Fibroblast of the conjunctiva (primary cell): Measurements from ENCODE around the gene EPS8.

ENCODE experiments used
- DNase-seq: peaks from one replicate; pipeline ENCODE4 v3.0.0-alpha.2; 2010; ENCODE audit warnings: low read depth

The EPS8 gene

DNA sequence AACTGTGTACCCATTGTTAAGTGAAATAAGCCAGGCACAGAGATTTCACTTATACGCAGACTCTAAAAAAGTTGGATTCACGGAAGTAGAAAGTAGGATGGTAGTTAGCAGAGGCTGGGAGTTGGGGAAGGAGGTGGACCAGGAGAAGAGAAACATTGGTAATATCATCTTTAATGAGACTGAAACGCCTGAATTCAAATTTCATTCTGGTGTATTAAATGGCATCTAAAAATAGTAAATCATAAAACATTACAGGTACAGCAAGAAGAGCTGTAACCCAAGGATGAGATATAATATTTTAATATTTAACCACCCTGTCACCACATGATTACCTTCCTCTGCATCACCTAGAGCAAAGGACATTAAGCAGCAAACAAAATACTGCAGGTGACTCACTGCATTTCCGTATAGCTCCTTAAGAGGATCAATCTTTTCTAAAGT is 99.4 kb downstream of the EPS8 start:
- no peak for DNase-seq

GRCh38 chr12:15688838-15689625 is 100.2 kb downstream of the EPS8 start:
- DNase-seq, result no peak

GRCh38 chr12:15688202-15688736 is 100.9 kb downstream of the EPS8 start:
- peak; percentile 29 for DNase-seq

DNA sequence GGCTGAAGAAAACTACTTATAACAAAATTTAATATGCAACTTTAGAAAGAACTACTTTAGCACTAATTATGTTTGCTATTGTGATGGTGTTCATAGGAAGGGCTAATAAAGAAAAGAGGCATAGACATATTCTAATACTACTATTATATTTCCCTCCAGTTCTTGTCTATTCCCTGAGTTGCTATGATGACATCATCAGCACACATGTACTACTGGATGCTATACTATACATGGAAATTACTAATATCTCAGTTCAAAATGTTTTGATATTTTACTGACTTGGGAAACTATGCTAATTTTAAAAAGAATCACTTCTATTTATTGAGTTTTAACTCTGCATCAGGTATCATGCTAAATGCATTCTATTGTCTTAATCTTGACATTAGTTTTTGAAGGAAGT is 101.6 kb downstream of the EPS8 start:
- DNase-seq, result no peak

GRCh38 chr12:15684896-15685658 is 104.1 kb downstream of the EPS8 start:
- DNase-seq, result no peak

DNA sequence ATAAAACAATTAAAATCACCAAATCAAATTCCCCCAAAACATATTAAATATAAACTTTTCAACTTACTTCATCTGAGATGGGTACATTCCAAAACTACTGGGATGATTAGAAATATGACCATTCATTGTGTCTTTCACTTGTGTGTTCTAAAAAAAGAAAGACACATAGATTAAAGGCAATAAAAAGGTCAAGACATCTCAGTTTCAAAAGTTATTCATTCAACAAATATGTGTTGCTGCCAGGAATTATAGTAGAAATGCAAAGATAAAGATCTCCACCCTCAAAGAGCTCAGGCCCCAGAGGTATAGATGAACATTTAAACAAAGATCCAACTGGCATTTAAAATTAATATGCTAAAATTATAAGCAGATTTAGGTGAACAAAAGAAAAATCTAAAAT is 106.4 kb downstream of the EPS8 start:
- no peak for DNase-seq

DNA sequence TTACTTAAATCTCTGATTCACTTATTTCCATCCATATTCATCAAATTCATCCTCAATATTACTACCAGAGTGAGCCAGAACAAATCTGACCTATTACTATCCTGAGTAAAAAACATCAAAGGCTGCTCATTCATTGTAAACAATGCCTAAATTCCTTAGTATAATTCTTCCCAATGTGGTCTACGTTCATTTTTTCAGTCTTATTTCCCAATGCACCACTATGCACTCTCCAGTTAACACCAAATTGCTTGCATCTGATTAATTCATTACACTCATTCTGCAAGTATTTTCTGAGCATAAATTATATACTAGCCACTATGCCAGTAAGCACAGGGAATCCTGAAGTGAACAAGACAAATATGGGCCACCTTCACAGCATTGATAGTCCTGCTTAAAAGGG is 110.0 kb downstream of the EPS8 start:
- DNase-seq, result no peak

DNA sequence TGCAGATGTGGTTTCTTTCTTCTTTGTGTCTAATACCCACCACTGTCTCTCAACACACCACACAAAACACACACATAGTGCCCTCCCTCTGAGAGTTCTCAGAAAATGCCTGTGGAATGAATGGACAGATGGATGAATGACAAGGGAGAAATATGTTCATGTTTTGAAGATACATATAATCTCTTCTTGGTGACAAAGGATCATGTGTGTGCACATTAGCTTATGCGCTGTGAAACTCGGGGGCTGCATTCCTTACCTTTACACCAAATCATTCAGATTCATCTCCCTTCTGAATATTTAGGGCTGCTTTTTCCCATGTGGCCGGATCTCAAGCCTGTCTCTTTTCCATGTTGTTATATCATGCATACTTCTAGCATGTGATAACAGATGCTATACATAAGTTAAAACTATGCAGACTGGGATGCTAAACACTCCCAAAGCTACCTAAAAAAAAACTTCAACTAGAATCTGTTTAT is 111.4 kb downstream of the EPS8 start:
- no peak for DNase-seq

- DNase-seq, result no peak
Observed at GRCh38 chr12:15677228-15677627, 112.0 kb downstream of the EPS8 start.

- DNase-seq, result no peak
Observed at GRCh38 chr12:15672671-15673270, 116.4 kb downstream of the EPS8 start.

DNA sequence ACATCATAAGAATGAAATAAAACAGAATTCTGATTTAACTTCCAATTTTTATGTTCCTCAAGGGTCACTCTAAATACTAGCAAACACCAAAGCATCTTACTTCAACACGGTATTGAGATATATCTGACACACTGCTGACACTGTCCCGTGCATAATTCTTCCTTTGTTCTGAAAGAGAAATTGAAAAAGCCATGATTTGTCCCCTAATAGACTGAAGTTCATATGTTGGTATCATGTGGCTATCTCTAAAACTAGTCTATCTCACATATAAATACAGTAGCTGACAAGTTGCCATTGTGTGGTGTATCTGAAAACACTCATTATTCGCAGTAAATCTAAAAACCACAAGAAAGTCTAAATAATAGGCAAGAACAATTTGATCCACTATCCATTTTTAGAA is 118.4 kb downstream of the EPS8 start:
- no peak for DNase-seq

DNA sequence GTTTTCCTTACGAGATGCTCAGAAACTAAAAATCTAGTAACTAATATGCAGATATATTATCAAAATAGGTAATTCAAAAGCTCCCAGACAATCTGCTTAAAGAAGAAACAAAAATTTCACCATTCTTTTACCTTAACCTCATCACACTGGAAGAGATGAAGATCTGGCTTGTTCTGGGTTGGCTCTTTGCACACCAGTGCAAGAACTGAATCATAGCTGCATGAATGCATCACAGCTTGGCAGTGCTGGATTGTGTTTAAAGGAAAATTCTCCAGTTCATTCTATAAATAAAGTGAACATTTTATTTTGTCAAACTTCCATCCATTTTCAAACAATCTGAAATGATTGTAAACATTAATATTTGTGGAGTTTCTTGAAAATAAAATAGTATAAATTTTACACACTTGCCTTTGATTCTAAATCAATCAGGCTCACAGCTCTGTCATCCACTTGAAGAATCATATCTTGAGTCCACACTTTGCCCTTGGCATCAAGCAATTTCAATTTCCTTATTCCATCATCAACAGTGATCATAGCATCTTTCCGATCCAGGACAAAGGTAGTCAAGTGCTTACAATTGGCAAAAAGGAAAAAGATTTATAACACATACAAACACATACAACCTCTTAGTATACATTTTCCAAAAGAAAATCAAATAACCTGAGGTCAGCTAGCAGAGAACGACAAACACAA is 119.8 kb downstream of the EPS8 start:
- DNase-seq, result no peak

DNA sequence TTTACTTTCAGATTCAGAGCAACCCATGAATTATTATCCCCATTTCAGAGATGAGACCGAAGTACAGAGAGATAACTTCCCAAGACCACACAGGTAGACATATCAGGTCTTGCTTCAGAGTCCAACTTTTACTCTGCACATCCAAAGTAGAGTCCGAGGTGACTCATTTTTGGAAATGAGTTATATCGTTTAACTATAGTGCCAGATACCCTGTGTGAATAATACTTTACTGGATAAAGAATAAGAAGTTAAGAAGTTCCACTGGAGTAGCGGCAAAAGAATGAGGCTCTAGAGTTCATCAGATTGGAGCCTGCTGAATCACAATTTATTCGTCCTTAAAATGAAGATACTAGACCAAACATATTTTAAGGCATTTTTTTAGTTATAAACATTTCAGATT is 124.7 kb downstream of the EPS8 start:
- DNase-seq, result no peak

DNA sequence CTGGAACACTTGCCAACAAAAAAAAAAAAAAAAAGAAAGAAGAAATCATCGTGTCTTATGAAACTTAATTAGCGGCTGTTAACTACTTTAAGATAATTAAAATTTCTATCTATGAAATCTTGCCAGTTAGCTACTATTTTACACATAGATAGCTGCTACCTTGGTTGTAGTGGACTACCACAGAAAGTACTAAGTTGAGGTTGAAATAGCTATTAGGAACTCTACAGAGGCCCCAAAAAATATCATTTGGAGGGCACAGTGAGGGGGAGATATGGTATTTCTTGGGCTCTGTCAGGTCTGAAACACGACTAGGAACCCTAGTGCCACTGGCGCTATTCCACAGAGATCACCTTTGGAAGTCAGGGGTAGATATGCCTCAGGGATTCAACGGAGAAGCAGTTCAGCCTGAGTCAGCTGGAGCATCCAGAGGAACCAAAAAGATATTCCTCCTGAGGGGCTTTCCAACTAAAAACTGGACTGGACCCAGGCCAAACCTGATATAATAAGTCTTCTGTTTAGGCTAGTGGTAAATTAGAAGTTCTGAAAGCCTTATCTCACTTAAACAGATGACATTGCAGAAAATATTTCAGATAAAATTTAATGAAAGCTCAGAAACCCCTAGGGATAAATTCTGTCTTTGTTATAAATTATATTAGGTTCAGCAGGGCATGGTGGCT is 126.1 kb downstream of the EPS8 start:
- no peak for DNase-seq

- DNase-seq, result peak; percentile 81
Observed at GRCh38 chr12:15662303-15662980, 126.7 kb downstream of the EPS8 start.

- DNase-seq, result no peak
Observed at GRCh38 chr12:15651371-15651770, 137.8 kb downstream of the EPS8 start.

DNA sequence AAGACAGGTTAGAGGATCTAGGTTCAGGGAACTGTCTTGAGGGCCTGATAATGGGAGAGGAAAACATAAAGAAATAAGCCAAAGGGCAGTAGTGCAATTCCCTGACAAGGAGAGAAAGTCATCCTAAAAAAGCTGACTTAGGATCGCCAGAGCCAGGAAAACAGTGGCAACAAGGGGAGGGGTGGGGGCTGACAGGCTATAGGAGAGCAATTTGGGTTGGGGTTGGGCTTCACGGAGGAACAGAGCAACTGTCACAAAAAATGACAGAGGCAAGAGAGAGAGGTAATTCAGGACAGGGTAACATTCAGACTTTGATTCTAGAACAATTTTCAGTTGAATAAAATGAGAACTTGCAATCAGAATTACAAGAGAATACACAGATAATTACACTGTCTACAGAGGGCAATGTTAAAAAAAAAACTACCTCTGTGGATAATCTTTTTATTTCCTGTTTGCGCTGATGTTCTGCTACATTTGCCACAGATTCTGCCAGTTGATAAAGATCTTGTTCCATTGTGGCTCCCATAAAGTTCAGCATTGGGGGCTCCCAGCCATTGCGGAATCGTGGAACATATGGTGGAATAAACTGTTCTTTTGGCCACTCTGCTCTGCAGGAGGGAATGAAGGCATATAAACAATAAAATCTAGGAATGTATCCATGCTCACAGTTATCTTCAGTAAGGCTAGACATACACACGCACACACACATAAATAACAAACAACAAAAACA is 138.6 kb downstream of the EPS8 start:
- peak; percentile 34 for DNase-seq

GRCh38 chr12:15649347-15649746 is 139.8 kb downstream of the EPS8 start:
- no peak for DNase-seq

DNA sequence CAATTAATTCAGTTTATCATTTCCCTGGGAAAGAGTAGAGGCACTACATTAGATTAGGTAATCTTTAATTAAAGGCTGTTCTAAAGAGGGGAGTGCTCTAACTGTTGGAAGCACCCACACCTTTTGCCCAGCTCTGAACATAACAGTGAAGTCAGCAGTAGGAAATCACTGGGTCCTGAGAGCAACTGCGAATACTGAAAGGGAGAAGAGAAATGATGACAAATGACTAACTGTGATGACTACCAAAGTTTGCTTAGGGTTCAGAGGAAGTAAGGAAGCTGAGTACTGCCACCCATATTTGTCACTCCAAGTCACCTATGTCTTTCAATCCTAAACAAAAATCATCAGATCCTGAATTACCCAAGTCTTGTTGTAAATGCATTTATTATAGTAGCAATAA is 140.6 kb downstream of the EPS8 start:
- DNase-seq, result no peak

DNA sequence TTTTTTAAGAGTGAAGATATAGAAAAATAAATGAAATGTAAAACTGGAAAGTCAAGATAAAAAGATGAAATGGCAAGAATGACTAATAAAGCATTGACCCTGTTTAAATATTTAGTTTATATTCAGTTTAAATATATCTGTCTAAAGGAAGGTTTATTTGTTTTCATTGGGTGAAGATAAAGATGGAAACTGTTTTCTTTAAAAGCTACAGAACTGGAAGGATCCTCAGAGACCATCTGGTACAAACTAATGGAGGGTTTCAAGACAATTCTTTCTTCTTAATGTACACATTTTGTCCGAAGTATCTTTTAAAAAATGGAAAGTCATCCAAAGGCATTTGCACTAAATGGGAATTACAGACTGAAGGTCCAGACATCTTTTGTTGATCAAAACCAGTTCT is 142.6 kb downstream of the EPS8 start:
- no peak for DNase-seq
